Activated CD4-positive, CD25-positive, alpha-beta regulatory T cell treated with anti-CD3 and anti-CD28 coated beads, Interleukin-2, amount 50 U/mL, for 16 hours (primary cell): ENCODE results near the gene SPANXA1.
"Not testable (repeated sequence)": the region's sequence is repeated elsewhere in the genome, so short reads cannot be mapped to it uniquely, and the experiment has no call there.

Source experiments
- DNase-seq: peaks from one replicate; pipeline ENCODE4 v3.0.0-alpha.2; 2020; ENCODE audit warnings: low read depth, low spot score

Gene SPANXA1, protein sequence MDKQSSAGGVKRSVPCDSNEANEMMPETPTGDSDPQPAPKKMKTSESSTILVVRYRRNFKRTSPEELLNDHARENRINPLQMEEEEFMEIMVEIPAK

DNA sequence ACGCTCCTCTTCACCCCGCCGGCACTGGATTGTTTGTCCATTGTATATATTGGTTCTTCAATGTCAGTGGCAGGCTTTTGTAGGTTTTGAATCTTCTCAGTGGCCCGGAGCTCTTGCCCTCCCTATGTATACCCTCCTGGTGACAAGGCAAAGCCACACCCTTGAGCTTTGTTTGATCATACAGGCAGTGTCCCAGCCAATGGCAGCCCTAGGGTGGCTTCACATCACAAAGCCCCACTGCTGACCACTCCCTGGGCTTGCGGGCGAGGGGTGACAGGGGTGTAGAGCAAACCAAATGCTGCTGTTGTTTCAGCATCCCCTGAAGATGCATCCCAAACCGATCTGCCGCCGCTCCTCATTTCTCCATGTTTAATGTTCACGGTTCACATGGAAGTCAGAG lies at the start of gene SPANXA1:
SPANXA1 (minus strand) TSS at position 101 of the 400 bp plus-strand sequence; CDS start at position 41, 60 bp downstream.
- DNase-seq = not testable (repeated sequence)

DNA sequence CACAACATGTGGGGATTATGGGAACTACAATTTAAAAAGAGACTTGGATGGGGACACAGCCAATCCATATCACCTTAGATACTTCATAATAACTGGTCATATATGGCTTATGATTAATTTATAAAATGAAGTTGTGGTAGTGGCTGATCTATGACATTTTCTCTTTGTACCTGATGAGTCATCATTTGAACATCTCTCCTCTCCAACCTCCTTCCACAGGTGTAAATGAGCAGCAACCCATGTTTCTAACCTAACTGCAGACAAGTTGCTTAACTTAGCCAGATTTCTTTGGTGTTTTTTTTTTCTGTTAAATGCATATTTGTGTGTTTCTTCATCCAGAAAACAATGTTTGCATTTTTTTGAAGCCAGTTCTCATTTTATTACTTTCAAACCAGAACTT lies 47.6 kb upstream of the SPANXA1 start:
- no peak for DNase-seq

DNA sequence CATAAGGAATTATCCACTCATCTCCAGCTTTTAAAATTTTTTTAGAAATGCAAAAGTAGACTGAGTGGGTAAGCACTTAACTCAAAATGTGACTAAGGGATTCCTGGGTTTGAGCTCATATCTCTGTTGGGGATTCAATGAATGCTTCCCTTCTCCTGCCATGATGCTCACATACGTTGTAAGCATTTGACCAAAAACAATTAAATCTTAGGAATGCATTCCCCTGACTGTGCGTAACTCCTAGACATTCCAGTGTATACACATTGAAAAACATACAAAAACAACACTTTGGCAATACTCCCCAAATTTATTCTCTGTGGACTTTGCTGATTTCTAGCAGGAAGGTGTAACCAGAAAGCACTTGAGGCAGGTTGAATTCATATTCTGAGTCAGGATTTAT lies 34.8 kb upstream of the SPANXA1 start:
- DNase-seq = no peak

DNA sequence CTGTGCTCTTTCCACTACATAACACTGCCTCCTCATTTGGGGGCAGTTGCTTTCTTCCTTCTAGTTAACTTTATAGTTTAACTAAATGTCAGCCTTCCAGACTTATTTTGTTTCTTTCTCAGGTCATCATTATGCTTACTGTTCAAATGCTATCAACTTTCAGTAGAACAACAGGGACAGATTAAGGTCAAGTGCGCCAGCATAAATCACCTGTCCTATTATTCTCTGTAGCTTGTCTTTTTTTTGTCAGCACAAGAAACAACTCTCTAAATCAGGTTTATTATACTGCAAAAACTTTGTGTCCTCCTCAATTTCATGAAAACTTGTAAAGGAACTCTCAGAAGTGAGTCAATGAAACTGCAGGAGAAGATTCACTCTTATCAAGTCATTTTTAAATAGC lies 24.6 kb upstream of the SPANXA1 start:
- DNase-seq = no peak

DNA sequence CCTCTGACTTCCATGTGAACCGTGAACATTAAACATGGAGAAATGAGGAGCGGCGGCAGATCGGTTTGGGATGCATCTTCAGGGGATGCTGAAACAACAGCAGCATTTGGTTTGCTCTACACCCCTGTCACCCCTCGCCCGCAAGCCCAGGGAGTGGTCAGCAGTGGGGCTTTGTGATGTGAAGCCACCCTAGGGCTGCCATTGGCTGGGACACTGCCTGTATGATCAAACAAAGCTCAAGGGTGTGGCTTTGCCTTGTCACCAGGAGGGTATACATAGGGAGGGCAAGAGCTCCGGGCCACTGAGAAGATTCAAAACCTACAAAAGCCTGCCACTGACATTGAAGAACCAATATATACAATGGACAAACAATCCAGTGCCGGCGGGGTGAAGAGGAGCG lies 4.9 kb upstream of the SPANXA1 start, which contains the start of gene SPANXA2:
SPANXA2 (plus strand) TSS at position 301 of the 400 bp plus-strand sequence; CDS start at position 361, 60 bp downstream.
- not testable (repeated sequence) for DNase-seq

DNA sequence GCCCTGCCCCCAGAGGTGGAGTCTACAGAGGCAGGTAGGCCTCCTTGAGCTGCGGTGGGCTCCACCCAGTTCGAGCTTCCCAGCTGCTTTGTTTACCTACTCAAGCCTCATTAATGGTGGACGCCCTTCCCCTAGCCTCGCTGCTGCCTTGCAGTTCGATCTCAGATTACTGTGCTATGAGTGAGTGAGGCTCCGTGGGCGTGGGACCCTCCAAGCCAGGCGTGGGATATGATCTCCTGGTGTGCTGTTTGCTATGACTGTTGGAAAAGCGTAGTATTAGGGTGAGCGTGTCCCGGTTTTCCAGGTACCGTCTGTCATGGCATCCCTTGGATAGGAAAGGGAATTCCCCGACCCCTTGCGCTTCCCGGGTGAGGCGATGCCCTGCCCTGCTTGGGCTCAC lies 42.0 kb downstream of the SPANXA1 start:
- DNase-seq = not testable (repeated sequence)
